Loucy (cell line): ENCODE measurements around the gene SLC38A10.

Experiments
- CTCF ChIP-seq: fragments of 200-600 bp; sonication (generic); conservative IDR thresholded peaks from 2 replicates; pipeline ENCODE4 v1.5.1; 2014; ENCODE audit warnings: mild to moderate bottlenecking, antibody characterized with exemption, low read length
- EZH2phosphoT487 ChIP-seq: fragments of 200-600 bp; IDR thresholded peaks from 2 replicates; pipeline ENCODE4 v1.6.1; 2018; ENCODE audit warnings: antibody characterized with exemption, mild to moderate bottlenecking, moderate library complexity, borderline replicate concordance

- TF ChIP-seq CTCF = no peak
- no peak for TF ChIP-seq EZH2phosphoT487
Observed at GRCh38 chr17:81277946-81278693, 17.0 kb downstream of the SLC38A10 start.
